Ramos (cell line): Measurements from ENCODE around the gene NPC2.

Source experiments
- in situ Hi-C: fragments of 300-500 bp; cut with MboI; formaldehyde crosslinking; loops from one replicate; pipeline ENCODE4 v1.14.3; 2022; ENCODE audit warnings: low sequenced_read_pairs; ENCODE audit not compliant: unreplicated experiment

NPC2 gene

DNA sequence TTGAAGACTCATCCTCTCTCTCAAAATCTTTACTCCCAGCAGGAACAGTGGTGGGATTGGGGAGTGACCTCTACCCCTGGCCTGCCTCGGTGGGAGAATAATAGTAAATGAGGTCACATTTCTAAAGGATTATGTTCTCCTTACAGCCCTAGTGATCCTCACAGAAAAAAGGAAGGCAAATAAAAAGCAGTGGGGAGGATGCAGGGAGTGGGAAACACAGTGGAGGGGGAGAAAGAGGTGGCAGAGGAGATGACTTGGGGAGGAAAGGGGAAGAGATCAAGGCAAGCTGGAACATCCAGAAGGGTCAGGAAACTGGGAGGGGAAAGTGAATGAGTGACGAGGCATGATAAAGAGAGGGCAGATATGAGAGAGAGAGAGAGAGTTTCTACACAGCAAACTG is 58.8 kb downstream of the NPC2 start:
- in situ Hi-C loops: no loop called here

DNA sequence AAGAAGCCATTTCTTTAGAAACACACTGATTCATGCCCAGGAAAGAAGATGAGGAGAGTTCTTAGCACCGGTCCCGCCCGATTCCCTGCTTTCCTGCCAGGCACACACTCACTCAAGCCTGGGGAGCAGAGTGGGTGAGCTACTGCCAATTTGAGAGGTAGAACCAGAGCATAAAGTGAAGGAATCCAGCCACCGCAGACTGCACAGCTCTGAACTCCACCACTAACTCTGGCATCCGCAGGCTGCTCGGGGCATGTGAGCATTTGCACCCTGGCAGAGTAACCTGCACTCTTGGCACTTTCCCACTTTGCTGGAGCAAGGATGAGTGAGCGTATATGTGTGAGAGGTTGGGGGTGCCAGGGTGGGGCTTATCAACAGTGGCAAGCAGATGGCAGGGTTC is 63.1 kb downstream of the NPC2 start:
- in situ Hi-C loops: no loop called here
